ENCODE results near the gene ARHGEF26.

ARHGEF26 gene

GRCh38 chr3:154254527-154254926, 133.3 kb downstream of the ARHGEF26 start:
- DNase-seq (ENCODE audit: low read depth) = no peak

GRCh38 chr3:154273381-154273780, 152.2 kb downstream of the ARHGEF26 start:
- no peak for DNase-seq (ENCODE audit: low read depth)

- DNase-seq (ENCODE audit: low read depth) = no peak
Measured at GRCh38 chr3:154274348-154274747, 153.2 kb downstream of the ARHGEF26 start.

- DNase-seq (ENCODE audit: low read depth) = no peak
Measured at GRCh38 chr3:154275292-154275691, 154.1 kb downstream of the ARHGEF26 start.

GRCh38 chr3:154275965-154276364, 154.8 kb downstream of the ARHGEF26 start:
- DNase-seq (ENCODE audit: low read depth) = no peak

GRCh38 chr3:154280161-154280560, 159.0 kb downstream of the ARHGEF26 start:
- DNase-seq (ENCODE audit: low read depth) = no peak

GRCh38 chr3:154285221-154285620, 164.0 kb downstream of the ARHGEF26 start:
- DNase-seq (ENCODE audit: low read depth) = no peak

GRCh38 chr3:154290187-154290586, 169.0 kb downstream of the ARHGEF26 start:
- no peak for DNase-seq (ENCODE audit: low read depth)

GRCh38 chr3:154294016-154294415, 172.8 kb downstream of the ARHGEF26 start:
- no peak for DNase-seq (ENCODE audit: low read depth)

- no peak for DNase-seq (ENCODE audit: low read depth)
Measured at GRCh38 chr3:154301561-154301960, 180.4 kb downstream of the ARHGEF26 start.

GRCh38 chr3:154304116-154304786, 183.1 kb downstream of the ARHGEF26 start:
- no peak for DNase-seq (ENCODE audit: low read depth)

- no peak for DNase-seq (ENCODE audit: low read depth)
Measured at GRCh38 chr3:154304936-154305335, 183.7 kb downstream of the ARHGEF26 start.

GRCh38 chr3:154307363-154307762, 186.2 kb downstream of the ARHGEF26 start:
- no peak for DNase-seq (ENCODE audit: low read depth)
